Body of pancreas (tissue), 4 donors: ENCODE data around the gene MTHFD1. TPM values are rescaled to one million over a fixed set of nuclear protein-coding genes. Genes with fewer than 3 reads are reported as not detected.

Experiments used
- ATAC-seq: fragments of 150-250 bp; one replicate; pipeline ENCODE4 v1.9.1; 2016
- DNase-seq, 4 donors: peaks; one replicate each; pipeline ENCODE4 v3.0.0-alpha.2; 2019
- H3K27ac ChIP-seq, 4 donors: fragments of 200-600 bp; sonication (generic); 1 replicate in 3 of 4; 2 replicates in 1 of 4; pipeline versions ENCODE4 v1.5.1 to v1.6.1; 2016 to 2019; ENCODE audit warnings: mild to moderate bottlenecking in 1 of 4, mixed read lengths in 1 of 4, moderate library complexity in 1 of 4
- H3K27me3 ChIP-seq, 2 donors: fragments of 200-600 bp; sonication (generic); one replicate each; pipeline ENCODE4 v1.6.0; 2016; ENCODE audit warnings: mild to moderate bottlenecking in 1 of 2
- H3K36me3 ChIP-seq, 2 donors: fragments of 200-600 bp; sonication (generic); replicated peaks in 1 of 2; 2 replicates each; pipeline ENCODE4 v1.5.1; 2016; ENCODE audit warnings: low read depth in 2 of 2; ENCODE audit not compliant: insufficient read depth in 1 of 2
- H3K4me1 ChIP-seq: fragments of 200-600 bp; sonication (generic); one replicate; pipeline ENCODE4 v1.6.0; 2016
- H3K4me3 ChIP-seq, 2 donors: fragments of 200-600 bp; sonication (generic); 1 replicate in 1 of 2; 2 replicates in 1 of 2; pipeline ENCODE4 v1.5.1; 2016 to 2019
- H3K9me3 ChIP-seq, 3 donors: fragments of 200-600 bp; sonication (generic); 1 replicate in 2 of 3; 2 replicates in 1 of 3; pipeline ENCODE4 v1.5.1; 2016
- CTCF ChIP-seq, 7 experiments: fragments of 450-650 bp in 4 of 7; fragments of 200-600 bp in 3 of 7; sonication (generic) in 3 of 7; IDR thresholded peaks; one replicate each; pipeline ENCODE4 v1.5.1; 2016 to 2019; ENCODE audit warnings: antibody characterized with exemption in 7 of 7
- POLR2A ChIP-seq, 3 donors: fragments of 450-650 bp; IDR thresholded peaks; one replicate each; pipeline ENCODE4 v1.6.1; 2016; ENCODE audit warnings: antibody characterized with exemption in 3 of 3, mild to moderate bottlenecking in 2 of 3
- WGBS, 2 donors: methylation state at CpG; one replicate each; pipeline ENCODE4 v1.1.5; 2017; 5-methylcytosine and 5-hydroxymethylcytosine counted together
- intact Hi-C: fragments of 100-400 bp; cut with DNase I; formaldehyde crosslinking; loops from one replicate; pipeline ENCODE4 v1.15.1; 2023
- total RNA-seq, 2 donors: library from RNA; depleted of rRNA; stranded (reverse); fragments of >200 nt; gene quantifications; one replicate each; pipeline ENCODE4 v1.1.0, GENCODE V29; 2016

Gene MTHFD1
- total RNA-seq, 2 donors from 2014 or later: 20.2 to 29.3 TPM

GRCh38 chr14:64504897-64505794, 117.0 kb downstream of the MTHFD1 start:
- no peaks in the 10 kb centered on the region for H3K9me3 ChIP-seq
- intact Hi-C loops: no loop called here
- 0% methylated on average over 59 to 68 of the region's 68 CpGs for WGBS, 2 donors
- peaks cover 55% of the 10 kb centered on the region for H3K4me1 ChIP-seq
- peak; percentile 89 to 93 (median 90) for DNase-seq
- H3K27ac ChIP-seq: peak overlapping the region; percentile 99 to 100 (median 100)
- H3K36me3 ChIP-seq: no peaks in the 10 kb centered on the region
- peak overlapping the region; percentile 36 to 59 for H3K4me3 ChIP-seq
- H3K27me3 ChIP-seq: no peaks in the 10 kb centered on the region
- peak; percentile 65 for ATAC-seq
- no peak for TF ChIP-seq CTCF (IDR thresholded peaks at IDR 0.05)
- TF ChIP-seq POLR2A (IDR thresholded peaks at IDR 0.05): peak in 1 of 3 donors; percentile 29

GRCh38 chr14:64506721-64507120, 118.6 kb downstream of the MTHFD1 start:
- TF ChIP-seq CTCF (IDR thresholded peaks at IDR 0.05) (no peak), POLR2A (IDR thresholded peaks at IDR 0.05) (no peak)
- H3K36me3 ChIP-seq: no peaks in the 10 kb centered on the region
- ATAC-seq (no peak), DNase-seq (no peak)
- H3K27ac ChIP-seq: peak overlapping the region in 2 of 4 donors; percentile 31 to 99
- 36% methylated on average over 3 of the region's 3 CpGs for WGBS, 2 donors
- peaks cover 52% of the 10 kb centered on the region for H3K4me1 ChIP-seq
- no peak overlapping the region for H3K4me3 ChIP-seq
- no peaks in the 10 kb centered on the region for H3K27me3 ChIP-seq
- H3K9me3 ChIP-seq: no peaks in the 10 kb centered on the region
- intact Hi-C loops: no loop called here

GRCh38 chr14:64507376-64508156, 119.4 kb downstream of the MTHFD1 start:
- ATAC-seq: no peak
- 74% methylated on average over 4 of the region's 4 CpGs for WGBS, 2 donors
- no peaks in the 10 kb centered on the region for H3K9me3 ChIP-seq
- no peaks in the 10 kb centered on the region for H3K27me3 ChIP-seq
- H3K4me3 ChIP-seq: no peak overlapping the region
- intact Hi-C loops: no loop called here
- no peaks in the 10 kb centered on the region for H3K36me3 ChIP-seq
- peak overlapping the region in 1 of 4 donors; percentile 99 for H3K27ac ChIP-seq
- TF ChIP-seq POLR2A (IDR thresholded peaks at IDR 0.05) (no peak), CTCF (IDR thresholded peaks at IDR 0.05) (no peak)
- peak in 3 of 4 donors; percentile 21 to 48 (median 32) for DNase-seq
- peaks cover 44% of the 10 kb centered on the region for H3K4me1 ChIP-seq

GRCh38 chr14:64508215-64508776, 120.1 kb downstream of the MTHFD1 start:
- TF ChIP-seq CTCF (IDR thresholded peaks at IDR 0.05) (no peak), POLR2A (IDR thresholded peaks at IDR 0.05) (no peak)
- ATAC-seq (no peak), DNase-seq (no peak)
- Histone ChIP-seq H3K27me3 (no peaks in the 10 kb centered on the region), H3K4me1 (peaks cover 40% of the 10 kb centered on the region), H3K36me3 (no peaks in the 10 kb centered on the region), H3K4me3 (no peak overlapping the region), H3K27ac (no peak overlapping the region), H3K9me3 (no peaks in the 10 kb centered on the region)
- intact Hi-C loops: no loop called here
- 23 to 39% methylated on average over 1 of the region's 1 CpG for WGBS, 2 donors
